Stimulated activated CD8-positive, alpha-beta memory T cell treated with anti-CD3 and anti-CD28 coated beads, Interleukin-2, amount 100 ng/mL, for 1 hour (primary cell): Measurements from ENCODE around the gene UTP20.

Source experiments
- DNase-seq, 2 donors: peaks; one replicate each; pipeline ENCODE4 v3.0.0-alpha.2; 2020; ENCODE audit warnings: low read depth in 2 of 2

UTP20 gene

DNA sequence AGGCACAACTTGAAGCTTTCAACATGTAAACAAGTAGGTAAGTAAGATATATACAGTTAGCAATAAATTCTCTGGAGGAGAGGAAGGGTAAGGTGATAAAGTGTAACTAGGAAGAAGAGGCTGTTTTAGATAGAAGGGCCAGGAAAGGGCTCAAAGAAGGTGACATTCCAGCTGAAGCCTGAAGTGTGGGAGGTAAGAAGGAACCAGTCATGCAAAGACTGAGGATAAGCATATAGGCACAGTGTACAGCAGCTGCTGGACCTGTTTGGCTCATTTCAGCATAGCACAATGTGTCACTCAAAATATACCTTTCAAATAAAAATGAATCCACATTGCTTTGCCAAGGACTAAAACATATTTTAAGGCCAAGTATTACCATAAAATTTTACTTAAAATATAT lies 156.2 kb downstream of the UTP20 start:
- no peak for DNase-seq
